ENCODE data around the gene LOXL3.

LOXL3 gene

GRCh38 chr2:74505448-74506246 lies 48.1 kb downstream of the LOXL3 start:
- DNase-seq (ENCODE audit: low read depth): no peak

GRCh38 chr2:74504591-74504990 lies 49.2 kb downstream of the LOXL3 start:
- no peak for DNase-seq (ENCODE audit: low read depth)

GRCh38 chr2:74503506-74504475 lies 50.0 kb downstream of the LOXL3 start:
- no peak for DNase-seq (ENCODE audit: low read depth)

GRCh38 chr2:74502720-74503505 lies 50.8 kb downstream of the LOXL3 start:
- no peak for DNase-seq (ENCODE audit: low read depth)

GRCh38 chr2:74502147-74502719 lies 51.5 kb downstream of the LOXL3 start:
- no peak for DNase-seq (ENCODE audit: low read depth)

GRCh38 chr2:74501335-74502071 lies 52.2 kb downstream of the LOXL3 start:
- no peak for DNase-seq (ENCODE audit: low read depth)

- DNase-seq (ENCODE audit: low read depth): no peak
Observed at GRCh38 chr2:74500578-74500946, 53.2 kb downstream of the LOXL3 start.

- no peak for DNase-seq (ENCODE audit: low read depth)
Observed at GRCh38 chr2:74499940-74500577, 53.7 kb downstream of the LOXL3 start.

GRCh38 chr2:74499267-74499939 lies 54.3 kb downstream of the LOXL3 start, which contains the start of gene LBX2:
TSS of gene LBX2 (minus strand) at chr2:74499603. CDS start at chr2:74499537, 66 bp downstream.
- DNase-seq (ENCODE audit: low read depth): no peak

GRCh38 chr2:74498500-74499266 lies 55.1 kb downstream of the LOXL3 start:
- DNase-seq (ENCODE audit: low read depth): no peak

GRCh38 chr2:74497777-74498499 lies 55.8 kb downstream of the LOXL3 start:
- no peak for DNase-seq (ENCODE audit: low read depth)

- DNase-seq (ENCODE audit: low read depth): no peak
Observed at GRCh38 chr2:74496997-74497776, 56.6 kb downstream of the LOXL3 start.

- no peak for DNase-seq (ENCODE audit: low read depth)
Observed at GRCh38 chr2:74495440-74495839, 58.3 kb downstream of the LOXL3 start.

GRCh38 chr2:74493546-74493945 lies 60.2 kb downstream of the LOXL3 start:
- DNase-seq (ENCODE audit: low read depth): no peak

- no peak for DNase-seq (ENCODE audit: low read depth)
Observed at GRCh38 chr2:74491648-74492544, 61.8 kb downstream of the LOXL3 start.

GRCh38 chr2:74489906-74490305 lies 63.8 kb downstream of the LOXL3 start:
- DNase-seq (ENCODE audit: low read depth): no peak

Data from GM04503 (cell line).